GM18951 (cell line): ENCODE data around the gene BCAT1.
"Not testable (repeated sequence)": the region's sequence is repeated elsewhere in the genome, so short reads cannot be mapped to it uniquely, and the experiment has no call there.

Experiments
- POLR2A ChIP-seq: IDR thresholded peaks from 4 replicates; pipeline ENCODE4 v1.6.1; 2011; ENCODE audit warnings: mild to moderate bottlenecking; ENCODE audit not compliant: insufficient read length, insufficient read depth; ENCODE audit errors: extremely low read depth
- in situ Hi-C: fragments of 300-500 bp; cut with MboI; formaldehyde crosslinking; loops from one replicate; pipeline ENCODE4 v1.12.0; 2022; ENCODE audit warnings: low sequenced_read_pairs, mixed read lengths, inconsistent platforms; ENCODE audit not compliant: unreplicated experiment

The BCAT1 gene

DNA sequence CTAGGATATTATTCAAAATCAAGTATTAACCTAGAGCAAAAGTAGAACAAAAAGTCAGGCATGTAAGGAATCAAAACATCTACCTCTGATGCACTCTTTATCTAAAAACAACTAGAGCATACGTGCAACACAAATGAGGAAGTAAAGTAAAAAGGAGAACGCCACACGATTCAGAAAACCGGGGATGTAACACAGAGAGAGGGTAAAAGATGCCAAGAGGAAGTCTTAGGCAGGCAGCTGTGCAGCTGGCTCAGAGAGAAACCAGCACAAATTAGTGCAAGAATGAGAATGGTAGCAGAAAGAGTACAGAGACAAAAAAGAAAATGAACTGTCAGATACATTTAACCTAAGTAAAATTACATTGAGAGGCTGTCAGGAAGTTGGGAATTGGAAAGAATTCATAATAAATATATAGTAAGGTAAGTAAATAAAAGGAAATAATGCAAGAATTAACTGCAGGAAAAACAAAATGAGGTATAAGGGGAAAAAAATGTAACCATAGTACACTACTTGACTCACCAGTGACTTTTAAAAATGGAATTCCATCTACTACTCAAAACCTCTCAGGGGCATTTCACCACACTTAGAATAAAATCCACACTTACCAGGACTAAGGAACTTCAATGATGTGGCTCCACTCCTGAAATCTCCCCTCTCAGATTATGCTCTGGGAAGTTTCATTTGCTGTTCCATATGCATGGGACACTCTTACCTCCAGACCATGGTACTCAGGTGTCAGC lies 17.1 kb downstream of the BCAT1 start:
- no peak for TF ChIP-seq POLR2A
- in situ Hi-C loops, result no loop called here

GRCh38 chr12:24929953-24930352 lies 18.9 kb downstream of the BCAT1 start:
- in situ Hi-C loops, result no loop called here

DNA sequence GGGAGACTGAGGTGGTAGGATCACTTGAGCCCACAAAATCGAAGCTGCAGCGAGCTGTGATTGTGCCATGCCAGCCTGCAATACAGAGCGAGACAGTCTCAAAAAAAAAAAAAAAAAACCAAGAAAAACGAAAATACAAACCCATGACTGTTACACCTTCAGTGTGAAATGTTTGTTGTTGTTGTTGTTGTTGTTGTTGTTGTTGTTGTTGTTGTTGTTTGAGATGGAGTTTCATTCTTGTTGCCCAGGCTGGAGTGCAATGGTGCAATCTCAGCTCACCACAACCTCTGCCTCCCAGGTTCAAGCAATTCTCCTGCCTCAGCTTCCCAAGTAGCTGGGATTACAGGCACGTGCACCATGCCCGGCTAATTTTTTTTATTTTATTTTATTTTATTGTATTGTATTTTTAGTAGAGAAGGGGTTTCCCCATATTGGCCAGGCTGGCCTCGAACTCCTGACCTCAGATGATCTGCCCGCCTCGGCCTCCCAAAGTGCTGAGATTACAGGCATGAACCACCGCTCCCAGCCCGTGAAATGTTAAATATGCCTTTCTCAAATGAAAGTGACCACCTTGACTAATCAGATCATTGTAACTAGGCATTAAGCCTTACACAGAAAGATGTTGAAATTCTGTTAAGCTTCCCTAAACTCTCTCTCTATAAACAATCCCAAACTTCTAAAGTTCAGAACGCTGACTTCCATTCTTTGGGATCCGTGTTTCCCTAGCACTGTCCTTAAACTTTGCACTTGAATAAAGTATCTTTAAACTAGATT lies 20.2 kb downstream of the BCAT1 start:
- in situ Hi-C loops, result not testable (repeated sequence)

More at GRCh38 chr12:24929953-24930352, 18.9 kb downstream of the BCAT1 start:
- no peak for TF ChIP-seq POLR2A

GRCh38 chr12:24928131-24928530 lies 20.8 kb downstream of the BCAT1 start:
- in situ Hi-C loops, result no loop called here
- no peak for TF ChIP-seq POLR2A

- in situ Hi-C loops, result not testable (repeated sequence)
Observed at GRCh38 chr12:24926080-24926479, 22.8 kb downstream of the BCAT1 start.

- TF ChIP-seq POLR2A, result no peak
- in situ Hi-C loops, result no loop called here
Observed at GRCh38 chr12:24922090-24922489, 26.8 kb downstream of the BCAT1 start.

GRCh38 chr12:24921251-24922038 lies 27.5 kb downstream of the BCAT1 start:
- no peak for TF ChIP-seq POLR2A
- in situ Hi-C loops, result no loop called here

DNA sequence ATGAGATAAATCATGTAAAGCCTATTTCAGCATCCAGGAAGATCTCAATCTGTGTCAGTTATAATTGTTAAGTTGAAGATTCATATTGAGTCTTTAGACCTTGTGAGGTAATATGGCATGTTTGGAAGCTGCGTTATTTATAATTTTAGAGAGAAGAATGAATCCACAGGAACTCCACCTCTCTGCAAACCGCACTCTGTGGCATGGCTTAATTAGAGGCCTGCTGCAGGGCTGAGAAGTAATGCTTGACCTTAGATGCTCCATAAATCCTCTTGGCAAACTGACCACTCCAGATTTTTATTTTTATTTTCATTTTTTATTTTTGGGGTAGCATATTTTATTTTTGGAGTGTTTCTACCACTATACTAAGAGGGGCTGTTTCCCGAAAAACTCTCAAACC lies 28.8 kb downstream of the BCAT1 start:
- no peak for TF ChIP-seq POLR2A
- in situ Hi-C loops, result no loop called here

GRCh38 chr12:24919346-24920001 lies 29.4 kb downstream of the BCAT1 start:
- TF ChIP-seq POLR2A, result no peak
- in situ Hi-C loops, result no loop called here

- TF ChIP-seq POLR2A, result no peak
- in situ Hi-C loops, result no loop called here
Observed at GRCh38 chr12:24918596-24918995, 30.3 kb downstream of the BCAT1 start.

DNA sequence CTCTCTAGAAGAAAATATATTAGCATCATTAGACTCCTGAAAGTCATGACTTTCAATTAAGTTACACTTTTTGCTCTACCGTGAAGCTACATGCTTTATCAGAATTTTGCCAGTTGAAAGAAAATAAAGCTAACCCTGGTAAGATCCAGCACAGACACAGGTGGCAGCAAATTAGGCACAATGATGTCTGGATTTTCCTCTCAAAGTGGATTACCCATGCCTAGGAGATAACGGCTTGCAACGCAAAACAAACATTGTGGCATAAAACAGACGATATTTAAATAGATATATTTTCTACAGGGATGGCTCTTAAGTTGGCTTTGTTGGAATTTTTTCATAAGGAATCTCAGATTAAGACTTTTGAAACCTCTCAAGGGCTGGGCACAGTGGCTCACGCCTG lies 33.4 kb downstream of the BCAT1 start:
- in situ Hi-C loops, result no loop called here
- TF ChIP-seq POLR2A, result no peak

DNA sequence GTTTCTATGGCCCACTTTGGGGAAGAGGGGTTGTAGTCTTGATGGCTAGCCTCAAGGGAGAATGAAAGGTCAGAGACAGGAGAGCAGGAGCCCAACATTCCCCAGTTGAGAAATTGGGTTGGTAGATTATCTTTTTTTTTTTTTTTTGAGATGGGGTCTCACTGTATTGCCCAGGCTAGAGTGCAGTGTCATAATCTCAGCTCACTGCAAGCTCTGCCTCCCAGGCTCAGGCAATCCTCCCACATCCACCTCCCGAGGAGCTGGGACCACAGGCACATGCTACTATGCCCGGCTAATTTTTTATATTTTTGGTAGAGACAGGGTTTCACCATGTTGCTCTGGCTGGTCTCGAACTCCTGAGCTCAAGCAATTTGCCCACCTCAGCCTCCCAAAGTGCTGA lies 34.9 kb downstream of the BCAT1 start:
- in situ Hi-C loops, result no loop called here
- TF ChIP-seq POLR2A, result no peak

DNA sequence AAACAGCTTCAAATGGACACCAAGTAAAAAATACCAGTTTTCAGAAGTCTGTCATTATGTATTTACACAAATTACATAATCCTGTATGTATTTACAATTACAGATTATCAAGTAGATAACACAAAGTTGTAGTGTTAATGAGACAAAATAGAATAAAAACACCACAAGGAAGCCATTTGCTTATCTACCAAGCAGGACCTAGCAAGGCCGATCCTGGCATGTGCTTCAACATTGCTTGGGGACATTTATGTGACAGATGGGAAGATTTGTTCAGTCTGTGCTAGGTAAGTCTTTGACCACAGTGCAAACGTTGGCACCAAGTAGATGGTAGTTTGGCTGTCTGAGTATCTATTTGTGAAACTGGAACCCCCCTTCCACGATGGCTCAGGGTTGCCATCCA lies 35.8 kb downstream of the BCAT1 start:
- no peak for TF ChIP-seq POLR2A
- in situ Hi-C loops, result no loop called here
